PFSK-1 (cell line): Measurements from ENCODE around the gene GAS2L2.

ENCODE experiments used
- POLR2AphosphoS5 ChIP-seq: IDR thresholded peaks from 2 replicates; pipeline ENCODE4 v1.6.1; 2012; ENCODE audit warnings: low read depth, mild to moderate bottlenecking, control low read depth, low read length, moderate library complexity
- REST ChIP-seq, 2 experiments: IDR thresholded peaks; 2 replicates each; pipeline versions ENCODE4 v1.6.1 to v1.8.0; 2011 to 2012; ENCODE audit warnings: low read depth in 2 of 2, low read length in 2 of 2, control low read depth in 1 of 2, inconsistent platforms in 1 of 2, mild to moderate bottlenecking in 1 of 2, moderate library complexity in 1 of 2; ENCODE audit not compliant: insufficient read depth in 1 of 2
- SIN3A ChIP-seq: IDR thresholded peaks from 2 replicates; pipeline ENCODE4 v1.6.1; 2012; ENCODE audit warnings: mild to moderate bottlenecking, low read length, moderate library complexity, borderline replicate concordance; ENCODE audit not compliant: insufficient read depth

GRCh38 chr17:35705705-35706104, 47.3 kb downstream of the GAS2L2 start:
- TF ChIP-seq POLR2AphosphoS5 = no peak
- no peak for TF ChIP-seq REST (IDR thresholded peaks at IDR 0.05; ENCODE audit: insufficient read depth in 1 of 2, low read depth in 2 of 2, low read length in 2 of 2)
- no peak for TF ChIP-seq SIN3A
